Upper lobe of left lung (tissue), 4 donors: ENCODE results near the gene ABCC12.

Experiments used
- EP300 ChIP-seq, 4 donors: sonication (generic); formaldehyde crosslinking; IDR thresholded peaks; one replicate each; pipeline ENCODE4 v1.5.1; 2017; ENCODE audit warnings: antibody characterized with exemption in 4 of 4, control low read depth in 2 of 4
- POLR2A ChIP-seq, 4 donors: fragments of 450-650 bp; IDR thresholded peaks; one replicate each; pipeline ENCODE4 v1.5.1; 2016 to 2017; ENCODE audit warnings: antibody characterized with exemption in 4 of 4, mild to moderate bottlenecking in 2 of 4
- POLR2AphosphoS5 ChIP-seq, 2 donors: sonication (generic); formaldehyde crosslinking; IDR thresholded peaks; one replicate each; pipeline ENCODE4 v1.5.1; 2017; ENCODE audit warnings: antibody characterized with exemption in 2 of 2
- TF ChIP-seq, protein P1 (sequence below), 6 experiments: fragments of 450-650 bp in 4 of 6; fragments of 200-600 bp in 2 of 6; sonication (generic) in 2 of 6; IDR thresholded peaks; one replicate each; pipeline ENCODE4 v1.5.1; 2016 to 2019; ENCODE audit warnings: antibody characterized with exemption in 6 of 6

DNA sequence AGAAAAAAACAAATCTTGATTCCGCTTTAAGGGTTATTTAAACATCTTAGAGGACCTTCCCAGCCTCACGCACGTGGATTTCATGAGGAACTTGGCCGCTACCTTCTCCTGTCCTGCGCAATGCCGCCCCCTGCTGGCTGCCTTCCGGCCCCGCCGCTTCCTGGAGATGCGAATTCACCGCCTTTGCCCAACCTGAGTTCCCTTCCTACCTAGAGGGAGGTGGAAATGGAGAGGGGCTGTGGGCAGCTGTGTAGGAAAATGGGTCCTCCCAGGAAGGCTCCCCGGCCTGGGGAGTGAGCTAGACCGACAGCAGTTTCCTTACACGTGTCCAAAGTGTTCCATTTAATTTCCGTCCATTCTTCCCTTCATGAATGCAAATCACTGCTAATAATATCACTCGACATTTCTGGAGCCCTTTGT lies 1.0 kb upstream of the ABCC12 start:
- TF ChIP-seq POLR2A (IDR thresholded peaks at IDR 0.05) (no peak), EP300 (IDR thresholded peaks at IDR 0.05) (no peak), POLR2AphosphoS5 (IDR thresholded peaks at IDR 0.05) (no peak)
- TF ChIP-seq, protein P1, sequence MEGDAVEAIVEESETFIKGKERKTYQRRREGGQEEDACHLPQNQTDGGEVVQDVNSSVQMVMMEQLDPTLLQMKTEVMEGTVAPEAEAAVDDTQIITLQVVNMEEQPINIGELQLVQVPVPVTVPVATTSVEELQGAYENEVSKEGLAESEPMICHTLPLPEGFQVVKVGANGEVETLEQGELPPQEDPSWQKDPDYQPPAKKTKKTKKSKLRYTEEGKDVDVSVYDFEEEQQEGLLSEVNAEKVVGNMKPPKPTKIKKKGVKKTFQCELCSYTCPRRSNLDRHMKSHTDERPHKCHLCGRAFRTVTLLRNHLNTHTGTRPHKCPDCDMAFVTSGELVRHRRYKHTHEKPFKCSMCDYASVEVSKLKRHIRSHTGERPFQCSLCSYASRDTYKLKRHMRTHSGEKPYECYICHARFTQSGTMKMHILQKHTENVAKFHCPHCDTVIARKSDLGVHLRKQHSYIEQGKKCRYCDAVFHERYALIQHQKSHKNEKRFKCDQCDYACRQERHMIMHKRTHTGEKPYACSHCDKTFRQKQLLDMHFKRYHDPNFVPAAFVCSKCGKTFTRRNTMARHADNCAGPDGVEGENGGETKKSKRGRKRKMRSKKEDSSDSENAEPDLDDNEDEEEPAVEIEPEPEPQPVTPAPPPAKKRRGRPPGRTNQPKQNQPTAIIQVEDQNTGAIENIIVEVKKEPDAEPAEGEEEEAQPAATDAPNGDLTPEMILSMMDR (IDR thresholded peaks at IDR 0.05), result peak; percentile 82 to 92 (median 88)
